ENCODE measurements around the gene ACOXL. TPM values are rescaled to one million over a fixed set of nuclear protein-coding genes. Genes with fewer than 3 reads are reported as not detected.

ACOXL gene
- total RNA-seq, 4 donors from 2014 or later = 0.55 to 5.2 (median 1.1) TPM; not detected in 1

- H3K4me1 ChIP-seq = no peaks in the 10 kb centered on the region
- DNase-seq = no peak
- H3K36me3 ChIP-seq = no peaks in the 10 kb centered on the region
- H3K27me3 ChIP-seq = no peaks in the 10 kb centered on the region
- intact Hi-C loops (cut with DNase I; ENCODE audit: low total_unique reads) (no loop called here), in situ Hi-C loops (cut with MboI; ENCODE audit: low pct_ligation_motif_present in 1 of 4, low pct_unique_long_range_greater_than_20kb in 1 of 4, low sequenced_read_pairs in 3 of 4) (no loop called here)
- H3K9me3 ChIP-seq = peaks cover 4 to 9% of the 10 kb centered on the region in 2 donors
- TF ChIP-seq CTCF (IDR thresholded peaks at IDR 0.05) (no peak), POLR2A (IDR thresholded peaks at IDR 0.05) (no peak), EP300 (IDR thresholded peaks at IDR 0.05; ENCODE audit: low read depth) (no peak), POLR2AphosphoS5 (IDR thresholded peaks at IDR 0.05) (no peak)
- H3K4me3 ChIP-seq = no peak overlapping the region
- no peak overlapping the region for H3K27ac ChIP-seq
Measured at GRCh38 chr2:110925479-110925878, 193.1 kb downstream of the ACOXL start.

DNA sequence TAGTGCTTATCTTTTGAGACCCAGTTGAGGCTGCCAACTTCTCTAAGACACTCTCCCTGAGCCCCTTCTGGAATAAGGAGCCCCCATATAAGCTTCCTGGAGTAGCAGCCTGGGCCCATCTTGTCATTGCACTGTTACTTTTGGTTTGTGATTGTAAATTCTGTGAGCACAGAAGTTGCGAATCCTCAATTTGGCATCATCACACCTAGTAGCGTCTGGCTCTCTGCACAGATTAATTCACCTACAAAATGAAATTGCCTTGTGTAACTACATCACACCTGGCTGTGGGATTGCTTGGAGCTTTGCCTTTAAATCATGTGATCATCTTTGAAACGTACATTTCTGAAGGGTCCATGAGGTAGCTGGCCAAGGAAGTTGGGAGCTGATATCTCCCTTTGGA lies 195.2 kb downstream of the ACOXL start:
- 80 to 93% methylated on average over 3 of the region's 3 CpGs for WGBS, 2 donors (ENCODE audit: low coverage in 1 of 2)
- in situ Hi-C loops (cut with MboI; ENCODE audit: low pct_ligation_motif_present in 1 of 4, low pct_unique_long_range_greater_than_20kb in 1 of 4, low sequenced_read_pairs in 3 of 4) (no loop called here), intact Hi-C loops (cut with DNase I; ENCODE audit: low total_unique reads) (no loop called here)
- H3K9me3 ChIP-seq = peaks cover 4 to 9% of the 10 kb centered on the region in 2 donors
- H3K36me3 ChIP-seq = no peaks in the 10 kb centered on the region
- DNase-seq = no peak
- no peaks in the 10 kb centered on the region for H3K27me3 ChIP-seq
- H3K27ac ChIP-seq = no peak overlapping the region
- TF ChIP-seq POLR2AphosphoS5 (IDR thresholded peaks at IDR 0.05) (no peak), CTCF (IDR thresholded peaks at IDR 0.05) (no peak), EP300 (IDR thresholded peaks at IDR 0.05; ENCODE audit: low read depth) (no peak), POLR2A (IDR thresholded peaks at IDR 0.05) (no peak)
- no peak overlapping the region for H3K4me3 ChIP-seq
- no peaks in the 10 kb centered on the region for H3K4me1 ChIP-seq

GRCh38 chr2:110929528-110929927 lies 197.2 kb downstream of the ACOXL start:
- no peaks in the 10 kb centered on the region for H3K4me1 ChIP-seq
- TF ChIP-seq EP300 (IDR thresholded peaks at IDR 0.05; ENCODE audit: low read depth) (no peak), POLR2A (IDR thresholded peaks at IDR 0.05) (no peak), CTCF (IDR thresholded peaks at IDR 0.05) (no peak), POLR2AphosphoS5 (IDR thresholded peaks at IDR 0.05) (no peak)
- H3K27ac ChIP-seq = no peak overlapping the region
- no peaks in the 10 kb centered on the region for H3K27me3 ChIP-seq
- DNase-seq = no peak
- in situ Hi-C loops (cut with MboI; ENCODE audit: low pct_ligation_motif_present in 1 of 4, low pct_unique_long_range_greater_than_20kb in 1 of 4, low sequenced_read_pairs in 3 of 4) (no loop called here), intact Hi-C loops (cut with DNase I; ENCODE audit: low total_unique reads) (no loop called here)
- no peak overlapping the region for H3K4me3 ChIP-seq
- 100% methylated on average over 1 of the region's 1 CpG; no CpG with 5 or more reads in 1 of the 2 donors for WGBS, 2 donors (ENCODE audit: low coverage in 1 of 2)
- no peaks in the 10 kb centered on the region for H3K36me3 ChIP-seq
- H3K9me3 ChIP-seq = peaks cover 4 to 9% of the 10 kb centered on the region in 2 donors

DNA sequence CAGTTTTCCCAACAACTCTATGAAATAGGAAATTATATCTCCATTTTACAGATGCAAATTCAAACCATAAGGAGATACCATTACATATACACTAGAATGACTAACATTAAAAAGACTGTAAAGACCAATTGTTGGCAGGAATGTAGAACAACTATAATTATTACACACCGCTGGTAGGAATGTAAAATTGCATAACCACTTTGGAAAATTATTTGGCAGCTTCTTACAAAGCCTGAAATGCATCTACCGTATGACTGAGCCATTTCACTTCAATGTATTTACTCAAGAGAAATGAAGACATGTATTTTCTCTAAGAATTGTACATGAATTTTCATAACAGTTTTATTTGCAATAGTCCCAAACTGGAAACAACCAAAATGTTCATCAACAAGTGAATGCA lies 199.3 kb downstream of the ACOXL start:
- no peaks in the 10 kb centered on the region for H3K36me3 ChIP-seq
- peaks cover 4 to 9% of the 10 kb centered on the region in 2 donors for H3K9me3 ChIP-seq
- H3K27me3 ChIP-seq = no peaks in the 10 kb centered on the region
- 43 to 80% methylated on average over 2 of the region's 2 CpGs for WGBS, 2 donors (ENCODE audit: low coverage in 1 of 2)
- intact Hi-C loops (cut with DNase I; ENCODE audit: low total_unique reads) = no loop called here
- H3K4me1 ChIP-seq = no peaks in the 10 kb centered on the region
- DNase-seq = no peak
- TF ChIP-seq EP300 (IDR thresholded peaks at IDR 0.05; ENCODE audit: low read depth) (no peak), POLR2AphosphoS5 (IDR thresholded peaks at IDR 0.05) (no peak), CTCF (IDR thresholded peaks at IDR 0.05) (no peak), POLR2A (IDR thresholded peaks at IDR 0.05) (no peak)
- no peak overlapping the region for H3K27ac ChIP-seq
- no peak overlapping the region for H3K4me3 ChIP-seq
- in situ Hi-C loops (cut with MboI; ENCODE audit: low pct_ligation_motif_present in 1 of 4, low pct_unique_long_range_greater_than_20kb in 1 of 4, low sequenced_read_pairs in 3 of 4) = no loop called here

All from transverse colon (tissue), 4 donors.